ENCODE data around the gene NDUFAF2.

The NDUFAF2 gene

DNA sequence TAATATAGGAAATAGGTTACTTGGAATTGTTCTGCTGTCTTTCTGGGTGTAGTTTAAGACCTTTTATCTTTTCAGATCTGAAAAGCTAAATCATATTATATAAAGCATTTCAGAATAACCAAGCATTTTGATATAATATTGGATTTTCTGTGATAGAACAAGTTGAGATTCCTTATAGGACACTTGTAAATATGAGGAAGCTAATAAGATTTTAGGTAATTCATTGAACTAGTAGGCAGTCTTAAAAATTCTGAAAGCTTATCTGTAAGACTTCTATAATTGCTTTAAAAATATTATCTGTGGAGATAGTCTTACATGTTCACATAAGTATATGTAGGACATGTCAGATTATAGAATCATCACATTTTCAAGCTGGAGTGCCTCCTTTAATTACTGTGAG, 114.5 kb downstream of the NDUFAF2 start:
- TF ChIP-seq EZH2 (IDR thresholded peaks at IDR 0.05; ENCODE audit: borderline replicate concordance, low read depth, low read length, severe bottlenecking), result no peak
- TF ChIP-seq, protein P1, sequence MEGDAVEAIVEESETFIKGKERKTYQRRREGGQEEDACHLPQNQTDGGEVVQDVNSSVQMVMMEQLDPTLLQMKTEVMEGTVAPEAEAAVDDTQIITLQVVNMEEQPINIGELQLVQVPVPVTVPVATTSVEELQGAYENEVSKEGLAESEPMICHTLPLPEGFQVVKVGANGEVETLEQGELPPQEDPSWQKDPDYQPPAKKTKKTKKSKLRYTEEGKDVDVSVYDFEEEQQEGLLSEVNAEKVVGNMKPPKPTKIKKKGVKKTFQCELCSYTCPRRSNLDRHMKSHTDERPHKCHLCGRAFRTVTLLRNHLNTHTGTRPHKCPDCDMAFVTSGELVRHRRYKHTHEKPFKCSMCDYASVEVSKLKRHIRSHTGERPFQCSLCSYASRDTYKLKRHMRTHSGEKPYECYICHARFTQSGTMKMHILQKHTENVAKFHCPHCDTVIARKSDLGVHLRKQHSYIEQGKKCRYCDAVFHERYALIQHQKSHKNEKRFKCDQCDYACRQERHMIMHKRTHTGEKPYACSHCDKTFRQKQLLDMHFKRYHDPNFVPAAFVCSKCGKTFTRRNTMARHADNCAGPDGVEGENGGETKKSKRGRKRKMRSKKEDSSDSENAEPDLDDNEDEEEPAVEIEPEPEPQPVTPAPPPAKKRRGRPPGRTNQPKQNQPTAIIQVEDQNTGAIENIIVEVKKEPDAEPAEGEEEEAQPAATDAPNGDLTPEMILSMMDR (IDR thresholded peaks at IDR 0.05; ENCODE audit: borderline replicate concordance, extremely low read depth, low read length, poor library complexity, severe bottlenecking), result no peak
- no peaks in the 10 kb centered on the region for H4K20me1 ChIP-seq (ENCODE audit: insufficient read depth, low read length)
- ATAC-seq (ENCODE audit: insufficient read depth, low read depth) (no peak), DNase-seq (no peak)
- H3K27ac ChIP-seq (ENCODE audit: low read length), result no peak overlapping the region
- peaks cover 8% of the 10 kb centered on the region for H3K9me3 ChIP-seq (ENCODE audit: insufficient read depth, low read length, severe bottlenecking)
- H3K27me3 ChIP-seq (ENCODE audit: insufficient read depth, low read length, poor library complexity), result no peaks in the 10 kb centered on the region
- no peak overlapping the region for H3K4me2 ChIP-seq (ENCODE audit: insufficient read depth, low read length)
- no peak overlapping the region for H2AFZ ChIP-seq (ENCODE audit: low read depth, low read length)
- no peaks in the 10 kb centered on the region for H3K79me2 ChIP-seq (ENCODE audit: insufficient read depth, low read length)
- H3K4me3 ChIP-seq (ENCODE audit: low read depth in 1 of 2, low read length in 2 of 2), result no peak overlapping the region
- H3K9ac ChIP-seq (ENCODE audit: low read depth, low read length), result no peak overlapping the region
- no peaks in the 10 kb centered on the region for H3K36me3 ChIP-seq (ENCODE audit: insufficient read depth, low read length)
- no peaks in the 10 kb centered on the region for H3K4me1 ChIP-seq (ENCODE audit: insufficient read depth, low read length)

DNA sequence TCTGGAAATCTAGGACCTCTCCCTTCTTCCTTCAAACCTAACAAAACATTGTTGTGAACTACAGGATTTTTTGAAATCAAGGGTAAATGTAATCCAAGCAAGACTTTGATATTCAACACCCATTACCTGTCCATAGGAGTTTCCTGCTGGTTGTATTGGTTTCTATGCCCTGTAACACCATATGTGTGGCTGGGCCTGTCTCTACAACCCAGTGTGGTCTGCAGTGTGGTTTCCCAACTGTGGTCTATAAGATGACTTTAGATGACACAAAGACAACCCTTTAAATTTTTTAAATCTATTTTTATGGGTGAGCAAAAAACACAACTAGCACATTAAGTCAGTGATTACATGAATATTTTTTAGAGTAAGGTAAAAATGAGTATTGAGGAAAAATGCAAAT, 124.1 kb downstream of the NDUFAF2 start:
- Histone ChIP-seq H3K36me3 (ENCODE audit: insufficient read depth, low read length) (no peaks in the 10 kb centered on the region), H3K27ac (ENCODE audit: low read length) (no peak overlapping the region), H3K9ac (ENCODE audit: low read depth, low read length) (no peak overlapping the region), H3K4me3 (ENCODE audit: low read depth in 1 of 2, low read length in 2 of 2) (no peak overlapping the region), H3K9me3 (ENCODE audit: insufficient read depth, low read length, severe bottlenecking) (no peaks in the 10 kb centered on the region), H4K20me1 (ENCODE audit: insufficient read depth, low read length) (no peaks in the 10 kb centered on the region), H3K4me1 (ENCODE audit: insufficient read depth, low read length) (peaks cover 5% of the 10 kb centered on the region), H3K27me3 (ENCODE audit: insufficient read depth, low read length, poor library complexity) (no peaks in the 10 kb centered on the region), H2AFZ (ENCODE audit: low read depth, low read length) (no peak overlapping the region), H3K4me2 (ENCODE audit: insufficient read depth, low read length) (no peak overlapping the region), H3K79me2 (ENCODE audit: insufficient read depth, low read length) (no peaks in the 10 kb centered on the region)
- ATAC-seq (ENCODE audit: insufficient read depth, low read depth), result peak; percentile 82
- no peak for TF ChIP-seq EZH2 (IDR thresholded peaks at IDR 0.05; ENCODE audit: borderline replicate concordance, low read depth, low read length, severe bottlenecking)
- TF ChIP-seq, protein P1 (IDR thresholded peaks at IDR 0.05; ENCODE audit: borderline replicate concordance, extremely low read depth, low read length, poor library complexity, severe bottlenecking), result no peak
- peak; percentile 35 for DNase-seq

DNA sequence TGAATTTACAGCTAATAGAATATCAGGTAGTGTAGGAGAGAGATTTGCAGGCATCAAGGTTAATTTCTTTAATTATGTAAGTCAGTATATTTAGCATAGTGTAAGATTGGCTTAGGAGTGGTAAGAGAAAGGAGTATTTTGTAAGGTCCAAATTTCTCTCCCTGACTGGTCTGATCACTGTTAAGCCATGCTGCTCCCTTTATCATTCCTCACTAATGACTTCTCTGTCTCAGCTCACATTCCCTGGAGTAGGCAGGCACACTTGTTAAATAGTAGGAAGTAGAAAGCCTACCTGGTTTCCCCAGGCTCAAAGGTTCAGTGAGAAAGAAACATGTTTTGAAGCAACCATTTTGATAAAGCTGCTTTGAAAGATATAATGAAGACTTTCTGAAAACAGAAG, 126.5 kb downstream of the NDUFAF2 start:
- TF ChIP-seq, protein P1 (IDR thresholded peaks at IDR 0.05; ENCODE audit: borderline replicate concordance, extremely low read depth, low read length, poor library complexity, severe bottlenecking), result no peak
- TF ChIP-seq EZH2 (IDR thresholded peaks at IDR 0.05; ENCODE audit: borderline replicate concordance, low read depth, low read length, severe bottlenecking), result no peak
- H2AFZ ChIP-seq (ENCODE audit: low read depth, low read length), result no peak overlapping the region
- H3K9ac ChIP-seq (ENCODE audit: low read depth, low read length), result no peak overlapping the region
- no peak overlapping the region for H3K4me3 ChIP-seq (ENCODE audit: low read depth in 1 of 2, low read length in 2 of 2)
- H4K20me1 ChIP-seq (ENCODE audit: insufficient read depth, low read length), result no peaks in the 10 kb centered on the region
- H3K79me2 ChIP-seq (ENCODE audit: insufficient read depth, low read length), result no peaks in the 10 kb centered on the region
- no peaks in the 10 kb centered on the region for H3K27me3 ChIP-seq (ENCODE audit: insufficient read depth, low read length, poor library complexity)
- H3K4me1 ChIP-seq (ENCODE audit: insufficient read depth, low read length), result peaks cover 5% of the 10 kb centered on the region
- H3K27ac ChIP-seq (ENCODE audit: low read length), result no peak overlapping the region
- DNase-seq (no peak), ATAC-seq (ENCODE audit: insufficient read depth, low read depth) (no peak)
- no peak overlapping the region for H3K4me2 ChIP-seq (ENCODE audit: insufficient read depth, low read length)
- no peaks in the 10 kb centered on the region for H3K36me3 ChIP-seq (ENCODE audit: insufficient read depth, low read length)
- no peaks in the 10 kb centered on the region for H3K9me3 ChIP-seq (ENCODE audit: insufficient read depth, low read length, severe bottlenecking)

DNA sequence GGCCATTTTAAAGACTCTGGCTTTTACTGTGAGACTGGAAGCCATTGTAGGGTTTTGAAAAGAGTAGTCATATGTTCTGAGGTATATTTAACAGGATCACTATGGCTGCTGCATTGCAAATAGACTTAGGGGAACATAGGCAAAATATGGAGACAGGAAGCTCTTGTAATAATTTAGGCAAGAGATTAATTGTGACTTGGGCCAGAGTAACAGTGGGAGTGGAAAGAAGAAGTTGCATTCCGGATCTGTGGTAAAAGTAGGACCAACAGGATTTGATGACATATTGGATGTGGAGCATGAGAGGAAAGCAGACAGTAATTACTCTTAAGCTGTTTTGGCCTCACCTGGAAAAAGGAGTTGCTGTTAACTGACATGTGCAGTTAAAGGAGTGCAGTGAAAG, 131.6 kb downstream of the NDUFAF2 start:
- Histone ChIP-seq H3K4me1 (ENCODE audit: insufficient read depth, low read length) (no peaks in the 10 kb centered on the region), H3K9me3 (ENCODE audit: insufficient read depth, low read length, severe bottlenecking) (no peaks in the 10 kb centered on the region), H3K79me2 (ENCODE audit: insufficient read depth, low read length) (no peaks in the 10 kb centered on the region), H3K4me3 (ENCODE audit: low read depth in 1 of 2, low read length in 2 of 2) (no peak overlapping the region), H3K9ac (ENCODE audit: low read depth, low read length) (no peak overlapping the region), H2AFZ (ENCODE audit: low read depth, low read length) (no peak overlapping the region), H3K27me3 (ENCODE audit: insufficient read depth, low read length, poor library complexity) (no peaks in the 10 kb centered on the region), H4K20me1 (ENCODE audit: insufficient read depth, low read length) (no peaks in the 10 kb centered on the region), H3K36me3 (ENCODE audit: insufficient read depth, low read length) (no peaks in the 10 kb centered on the region), H3K27ac (ENCODE audit: low read length) (no peak overlapping the region), H3K4me2 (ENCODE audit: insufficient read depth, low read length) (no peak overlapping the region)
- no peak for TF ChIP-seq EZH2 (IDR thresholded peaks at IDR 0.05; ENCODE audit: borderline replicate concordance, low read depth, low read length, severe bottlenecking)
- TF ChIP-seq, protein P1 (IDR thresholded peaks at IDR 0.05; ENCODE audit: borderline replicate concordance, extremely low read depth, low read length, poor library complexity, severe bottlenecking), result no peak
- DNase-seq (no peak), ATAC-seq (ENCODE audit: insufficient read depth, low read depth) (no peak)
